ENCODE results near the gene GET4. TPM values are rescaled to one million over a fixed set of nuclear protein-coding genes. Genes with fewer than 3 reads are reported as not detected.
"Not testable (repeated sequence)": the region's sequence is repeated elsewhere in the genome, so short reads cannot be mapped to it uniquely, and the experiment has no call there.

Gene GET4
- total RNA-seq, 1 donor from 2014 or later, result 17.2 TPM

DNA sequence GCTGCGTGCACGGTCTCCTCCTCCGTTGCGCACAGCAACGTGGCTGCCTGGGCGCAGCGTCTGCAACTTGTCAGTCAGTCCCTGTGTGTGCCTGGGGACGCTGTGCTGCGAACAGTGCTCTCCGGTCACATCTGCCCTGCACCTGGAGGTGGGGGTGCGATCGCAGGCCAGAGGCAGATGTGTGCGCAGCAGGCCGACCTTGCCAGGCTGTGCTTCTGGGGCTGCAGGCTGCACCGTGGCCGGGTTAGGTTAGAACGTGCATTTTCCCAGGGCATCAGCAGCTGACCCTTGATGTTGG lies 8.2 kb upstream of the GET4 start:
- no peak overlapping the region for H3K27ac ChIP-seq

GRCh38 chr7:869348-869747 lies 7.0 kb upstream of the GET4 start:
- no peak overlapping the region for H3K27ac Mint-ChIP-seq

More for the DNA sequence above, 8.2 kb upstream of the GET4 start:
- Histone ChIP-seq H3K4me1 (peaks cover 10% of the 10 kb centered on the region), H2AFZ (replicated peaks) (no peak overlapping the region), H4K20me1 (ENCODE audit: low read depth) (peaks cover 2% of the 10 kb centered on the region), H3K4me2 (no peak overlapping the region), H3K9ac (no peak overlapping the region), H3K79me2 (ENCODE audit: low read depth) (no peaks in the 10 kb centered on the region), H3K4me3 (no peak overlapping the region), H3K27me3 (no peaks in the 10 kb centered on the region), H3F3A (ENCODE audit: low read depth) (peaks cover 16% of the 10 kb centered on the region), H3K36me3 (peaks cover 5% of the 10 kb centered on the region), H3K9me3 (ENCODE audit: low read depth) (no peaks in the 10 kb centered on the region)
- TF ChIP-seq CTCF (IDR thresholded peaks at IDR 0.05), result no peak
- no peak for TF ChIP-seq EZH2 (IDR thresholded peaks at IDR 0.05)
- TF ChIP-seq EZH2phosphoT487 (IDR thresholded peaks at IDR 0.05), result no peak
- H3K27ac Mint-ChIP-seq, result no peak overlapping the region
- H3K4me3 Mint-ChIP-seq, result no peak overlapping the region
- H3K9me3 Mint-ChIP-seq, result no peaks in the 10 kb centered on the region
- peaks cover 2% of the 10 kb centered on the region for H3K27me3 Mint-ChIP-seq (ENCODE audit: insufficient read depth, low read depth)
- peaks cover 40% of the 10 kb centered on the region for H3K36me3 Mint-ChIP-seq
- DNase-seq (ENCODE audit: low spot score), result no peak
- H3K4me1 Mint-ChIP-seq, result peaks cover 2% of the 10 kb centered on the region

GRCh38 chr7:871900-872537 lies 4.3 kb upstream of the GET4 start:
- DNase-seq (ENCODE audit: low spot score), result no peak
- Histone ChIP-seq H3K4me1 (no peaks in the 10 kb centered on the region), H4K20me1 (ENCODE audit: low read depth) (no peaks in the 10 kb centered on the region), H2AFZ (replicated peaks) (no peak overlapping the region), H3K79me2 (ENCODE audit: low read depth) (peaks cover 3% of the 10 kb centered on the region), H3K9me3 (ENCODE audit: low read depth) (no peaks in the 10 kb centered on the region), H3F3A (ENCODE audit: low read depth) (peaks cover 36% of the 10 kb centered on the region), H3K27ac (no peak overlapping the region), H3K27me3 (no peaks in the 10 kb centered on the region), H3K9ac (no peak overlapping the region), H3K4me3 (no peak overlapping the region), H3K4me2 (no peak overlapping the region), H3K36me3 (peaks cover 5% of the 10 kb centered on the region)
- Mint-ChIP-seq H3K4me3 (no peak overlapping the region), H3K27ac (no peak overlapping the region), H3K9me3 (no peaks in the 10 kb centered on the region), H3K4me1 (peaks cover 8% of the 10 kb centered on the region), H3K27me3 (ENCODE audit: insufficient read depth, low read depth) (peaks cover 2% of the 10 kb centered on the region), H3K36me3 (peaks cover 28% of the 10 kb centered on the region)
- TF ChIP-seq EZH2 (IDR thresholded peaks at IDR 0.05) (no peak), CTCF (IDR thresholded peaks at IDR 0.05) (no peak), EZH2phosphoT487 (IDR thresholded peaks at IDR 0.05) (no peak)

More at GRCh38 chr7:869348-869747, 7.0 kb upstream of the GET4 start:
- Histone ChIP-seq H3K36me3 (peaks cover 5% of the 10 kb centered on the region), H3K79me2 (ENCODE audit: low read depth) (no peaks in the 10 kb centered on the region), H3K27me3 (no peaks in the 10 kb centered on the region), H3K9ac (no peak overlapping the region), H3F3A (ENCODE audit: low read depth) (peaks cover 20% of the 10 kb centered on the region), H3K4me1 (no peaks in the 10 kb centered on the region), H3K9me3 (ENCODE audit: low read depth) (no peaks in the 10 kb centered on the region), H2AFZ (replicated peaks) (no peak overlapping the region), H4K20me1 (ENCODE audit: low read depth) (no peaks in the 10 kb centered on the region), H3K4me3 (no peak overlapping the region), H3K27ac (no peak overlapping the region), H3K4me2 (no peak overlapping the region)
- no peak for DNase-seq (ENCODE audit: low spot score)
- Mint-ChIP-seq H3K36me3 (peaks cover 41% of the 10 kb centered on the region), H3K27me3 (ENCODE audit: insufficient read depth, low read depth) (peaks cover 2% of the 10 kb centered on the region), H3K4me3 (no peak overlapping the region), H3K4me1 (peaks cover 8% of the 10 kb centered on the region), H3K9me3 (no peaks in the 10 kb centered on the region)
- TF ChIP-seq CTCF (IDR thresholded peaks at IDR 0.05) (no peak), EZH2 (IDR thresholded peaks at IDR 0.05) (no peak), EZH2phosphoT487 (IDR thresholded peaks at IDR 0.05) (no peak)

- H3K4me1 Mint-ChIP-seq, result not testable (repeated sequence)
These were observed 3.7 kb upstream of the GET4 start for GRCh38 chr7:872685-873084.

More at GRCh38 chr7:872685-873084, 3.7 kb upstream of the GET4 start:
- not testable (repeated sequence) for H2AFZ ChIP-seq (replicated peaks); H3K4me2 ChIP-seq; H3K27me3 ChIP-seq; H3K9me3 Mint-ChIP-seq; H3K27me3 Mint-ChIP-seq (ENCODE audit: insufficient read depth, low read depth); H3K4me3 ChIP-seq; H3K4me1 ChIP-seq; H3K9me3 ChIP-seq (ENCODE audit: low read depth); H3K79me2 ChIP-seq (ENCODE audit: low read depth); H3K27ac Mint-ChIP-seq; H3K9ac ChIP-seq; H3K27ac ChIP-seq; H4K20me1 ChIP-seq (ENCODE audit: low read depth); H3K36me3 ChIP-seq; DNase-seq (ENCODE audit: low spot score); H3K4me3 Mint-ChIP-seq
- peaks cover 36% of the 10 kb centered on the region for H3F3A ChIP-seq (ENCODE audit: low read depth)
- H3K36me3 Mint-ChIP-seq, result peaks cover 24% of the 10 kb centered on the region
